Raji (cell line): Measurements from ENCODE around the gene NOP14.

Source experiments
- POLR2A ChIP-seq: IDR thresholded peaks from 2 replicates; pipeline ENCODE4 v1.6.1; 2011; ENCODE audit warnings: low read depth, low read length, control low read depth; ENCODE audit not compliant: insufficient read depth

Gene NOP14

DNA sequence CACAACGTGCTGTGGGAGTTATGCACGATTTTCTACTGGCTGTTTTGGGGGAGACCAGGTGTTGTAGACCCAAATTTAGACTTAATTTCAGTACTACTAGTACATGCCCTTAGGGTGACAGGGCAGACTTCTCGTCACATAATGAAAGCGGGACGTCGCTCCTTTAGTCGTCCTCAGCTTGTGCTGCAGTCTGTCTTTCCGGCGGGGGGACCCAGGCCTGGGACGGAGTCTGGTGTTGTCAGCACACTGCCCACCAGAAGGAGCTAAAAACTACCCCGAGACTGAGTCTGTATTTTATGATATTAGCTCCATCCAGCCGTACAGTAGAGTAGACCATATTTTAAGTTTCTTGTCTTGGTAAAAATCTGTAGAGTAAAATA lies 35.5 kb downstream of the NOP14 start:
- TF ChIP-seq POLR2A: no peak

DNA sequence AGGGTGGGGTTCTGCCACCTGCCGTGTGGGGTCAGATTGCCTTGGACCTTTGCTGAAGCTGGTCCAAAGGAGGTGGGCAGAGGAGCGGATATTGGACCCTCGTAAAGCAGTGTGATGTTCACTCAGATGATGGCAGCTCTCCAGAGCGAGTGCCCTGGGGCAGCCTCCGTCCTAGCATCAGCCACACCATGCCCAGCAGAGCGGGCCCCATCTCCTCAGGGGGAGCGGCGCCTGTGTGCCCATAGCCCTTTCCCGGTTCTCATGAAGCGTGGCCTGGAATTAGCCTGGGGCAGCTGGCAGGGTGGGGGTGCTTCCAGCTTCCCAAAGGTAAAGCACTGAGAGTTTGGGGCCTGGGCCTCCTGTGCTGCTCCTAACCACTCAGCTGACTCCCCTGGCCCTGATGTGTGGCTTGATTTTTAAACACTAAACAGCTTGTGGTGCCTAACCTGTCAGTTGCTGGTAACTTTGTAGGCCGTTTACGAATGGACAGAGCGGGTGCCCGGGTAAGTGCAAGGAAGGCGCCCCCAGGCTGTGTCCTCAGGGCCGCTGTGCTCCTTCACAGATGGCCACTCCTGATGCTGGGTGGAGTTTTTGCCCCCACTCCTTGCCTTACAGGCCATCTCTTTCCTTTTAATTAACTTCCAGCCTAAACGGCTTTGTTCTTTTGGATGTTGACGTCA lies 36.0 kb downstream of the NOP14 start:
- TF ChIP-seq POLR2A: no peak

- TF ChIP-seq POLR2A: no peak
Observed at GRCh38 chr4:2925931-2926860, 37.0 kb downstream of the NOP14 start.

GRCh38 chr4:2925496-2925895 lies 37.7 kb downstream of the NOP14 start:
- no peak for TF ChIP-seq POLR2A

GRCh38 chr4:2924765-2925301 lies 38.4 kb downstream of the NOP14 start:
- no peak for TF ChIP-seq POLR2A

- no peak for TF ChIP-seq POLR2A
Observed at GRCh38 chr4:2924286-2924685, 38.9 kb downstream of the NOP14 start.

DNA sequence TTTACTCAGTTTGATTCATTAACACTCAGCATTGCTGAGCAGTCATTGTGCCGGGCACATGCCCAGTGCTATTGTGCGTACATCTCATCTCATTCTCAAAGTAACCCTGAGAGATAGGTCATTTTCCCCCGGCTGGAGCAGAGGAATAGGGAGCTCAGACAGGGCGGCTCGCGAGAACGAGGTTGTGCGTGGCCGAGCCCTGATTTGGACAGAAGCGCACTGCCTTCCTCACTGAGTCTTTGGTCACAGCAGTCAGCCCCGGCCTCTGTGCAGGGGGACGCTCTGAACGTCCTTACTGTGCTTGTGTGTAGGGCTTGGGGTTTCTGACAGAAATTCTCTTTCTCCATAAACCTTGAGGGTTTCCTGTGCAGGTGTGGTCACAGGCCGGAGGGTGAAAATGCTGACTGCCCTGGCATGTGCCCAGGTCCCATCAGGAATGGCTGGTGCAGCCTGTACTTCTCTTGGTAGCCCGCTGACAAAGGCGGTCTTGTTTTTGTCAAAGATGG lies 39.5 kb downstream of the NOP14 start:
- TF ChIP-seq POLR2A: no peak

DNA sequence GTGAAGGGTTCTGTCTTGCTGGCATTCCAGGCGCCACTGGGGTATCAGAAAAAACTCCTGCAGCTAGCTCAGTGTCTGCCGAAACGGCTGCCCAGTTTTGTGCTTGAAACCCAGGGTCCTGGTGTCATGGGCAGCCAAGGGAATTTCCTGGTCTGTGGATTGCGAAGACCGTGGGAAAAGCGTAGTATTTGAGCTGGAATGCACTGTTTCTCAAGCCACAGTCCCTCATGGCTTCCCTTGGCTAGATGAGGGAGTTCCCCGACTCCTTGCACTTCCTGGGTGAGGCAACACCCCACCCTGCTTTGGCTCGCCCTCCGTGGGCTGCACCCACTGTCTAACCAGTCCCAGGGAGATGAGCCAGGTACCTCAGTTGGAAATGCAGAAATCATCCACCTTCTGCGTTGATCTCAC lies 40.1 kb downstream of the NOP14 start:
- no peak for TF ChIP-seq POLR2A

DNA sequence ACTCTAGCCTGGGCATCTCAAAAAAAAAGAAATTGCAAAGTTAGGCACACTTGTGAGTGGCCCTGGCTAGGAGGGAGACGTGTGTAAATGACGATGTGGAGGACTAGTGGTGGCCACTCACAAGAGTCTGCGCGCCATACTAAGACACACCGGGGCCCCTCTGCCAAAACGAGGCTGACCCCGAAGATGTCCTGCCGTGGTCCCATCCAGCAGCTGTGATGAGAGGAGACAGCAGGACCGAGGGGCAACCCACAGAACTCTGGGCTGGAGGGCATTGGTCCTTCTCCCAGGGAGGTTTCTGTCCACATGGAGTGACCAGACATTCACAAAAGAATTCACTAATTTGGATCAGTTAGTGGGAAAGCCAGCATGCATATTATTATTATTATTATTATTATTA lies 47.4 kb downstream of the NOP14 start:
- no peak for TF ChIP-seq POLR2A

DNA sequence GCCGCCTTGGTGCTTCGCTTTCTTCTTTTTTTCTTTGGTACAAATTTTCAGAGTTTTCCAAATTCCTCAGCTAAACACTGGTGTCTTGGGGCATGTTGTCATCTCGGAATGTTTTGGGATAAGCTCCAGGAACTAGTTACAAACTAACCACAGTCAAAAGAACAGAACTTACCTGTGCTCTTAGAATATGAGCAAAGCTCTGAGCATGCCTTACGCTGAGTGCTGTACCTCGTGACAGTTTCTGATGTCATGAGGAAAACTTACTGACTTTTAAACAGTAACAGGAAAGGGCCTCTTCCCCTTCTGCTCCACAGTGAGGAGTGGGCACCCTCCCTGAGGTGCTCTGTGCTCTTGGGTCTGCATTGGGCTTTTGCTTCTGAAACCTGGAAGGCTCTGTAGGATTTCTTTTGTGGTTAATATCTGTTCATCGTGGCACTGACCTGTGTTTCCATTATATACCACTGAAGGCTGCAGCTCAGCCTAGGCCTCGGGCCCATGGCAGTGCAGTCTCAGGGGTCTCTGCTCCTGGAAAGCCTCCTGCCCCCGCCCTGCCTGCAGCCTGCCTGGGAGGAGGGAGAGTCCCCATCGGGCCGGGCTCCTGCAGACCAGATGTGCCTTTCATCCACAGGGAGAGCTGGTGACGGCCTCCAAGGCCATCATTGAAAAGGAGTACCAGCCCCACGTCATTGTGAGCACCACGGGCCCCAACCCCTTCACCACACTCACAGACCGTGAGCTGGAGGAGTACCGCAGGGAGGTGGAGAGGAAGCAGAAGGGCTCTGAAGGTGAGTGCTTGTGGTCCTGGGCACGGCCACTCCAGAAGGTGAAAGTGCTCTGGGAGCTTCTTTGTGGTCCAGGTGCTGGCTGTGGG lies 48.7 kb downstream of the NOP14 start:
- no peak for TF ChIP-seq POLR2A

GRCh38 chr4:2913168-2913567 lies 50.0 kb downstream of the NOP14 start:
- TF ChIP-seq POLR2A: no peak

GRCh38 chr4:2911868-2912267 lies 51.3 kb downstream of the NOP14 start:
- TF ChIP-seq POLR2A: no peak

GRCh38 chr4:2910409-2910808 lies 52.8 kb downstream of the NOP14 start:
- TF ChIP-seq POLR2A: no peak

- TF ChIP-seq POLR2A: no peak
Observed at GRCh38 chr4:2909583-2909982, 53.6 kb downstream of the NOP14 start.

DNA sequence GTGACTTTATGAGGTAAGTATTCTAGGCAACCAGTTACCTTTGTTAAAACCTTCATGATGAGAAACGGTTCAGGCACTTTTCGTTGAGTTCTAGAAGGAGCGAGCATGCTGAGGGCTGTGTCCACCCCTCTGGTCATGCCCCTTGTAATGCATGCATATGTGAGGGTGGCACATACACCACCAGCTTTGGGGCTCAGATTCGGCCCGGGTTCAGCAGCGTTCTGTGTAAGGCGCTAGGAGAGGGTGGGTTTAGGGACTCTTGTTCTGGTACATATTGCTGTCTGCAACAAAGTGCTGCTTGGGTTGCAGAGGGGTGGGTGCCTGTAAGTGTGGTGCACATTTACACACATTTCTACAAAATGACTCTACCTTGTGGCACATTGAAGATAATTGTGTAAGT lies 54.5 kb downstream of the NOP14 start:
- TF ChIP-seq POLR2A: no peak
